ENCODE measurements around the gene FBXO5. TPM values are rescaled to one million over a fixed set of nuclear protein-coding genes. Genes with fewer than 3 reads are reported as not detected.
"Not testable (repeated sequence)": the region's sequence is repeated elsewhere in the genome, so short reads cannot be mapped to it uniquely, and the experiment has no call there.

The FBXO5 gene
- total and polyA plus RNA-seq, 9 of the 15 experiments (the other 6 are each of a cell fraction or from before 2014, with no cell fraction given) = 17.8 to 89.3 (median 62.9) TPM

DNA sequence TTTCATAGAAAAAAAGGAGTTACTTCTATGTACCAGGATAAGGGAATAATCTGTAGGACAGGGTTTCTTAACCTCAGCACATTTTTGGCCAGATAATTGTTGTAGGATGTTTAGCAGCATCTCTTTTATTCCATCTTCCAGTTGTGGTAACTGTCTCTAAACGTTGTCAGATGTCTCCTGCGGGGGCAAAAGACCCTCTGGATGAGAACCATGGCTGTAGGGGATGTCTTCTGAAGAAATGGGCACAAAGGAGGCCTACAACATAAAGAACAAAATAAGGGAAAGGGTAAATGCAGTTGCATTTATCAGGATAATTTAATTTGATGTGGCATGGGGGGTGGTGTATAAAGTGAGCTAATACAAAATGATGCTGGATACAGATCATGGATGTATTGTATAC lies 4.1 kb upstream of the FBXO5 start (continued):
- TF ChIP-seq, protein P1, sequence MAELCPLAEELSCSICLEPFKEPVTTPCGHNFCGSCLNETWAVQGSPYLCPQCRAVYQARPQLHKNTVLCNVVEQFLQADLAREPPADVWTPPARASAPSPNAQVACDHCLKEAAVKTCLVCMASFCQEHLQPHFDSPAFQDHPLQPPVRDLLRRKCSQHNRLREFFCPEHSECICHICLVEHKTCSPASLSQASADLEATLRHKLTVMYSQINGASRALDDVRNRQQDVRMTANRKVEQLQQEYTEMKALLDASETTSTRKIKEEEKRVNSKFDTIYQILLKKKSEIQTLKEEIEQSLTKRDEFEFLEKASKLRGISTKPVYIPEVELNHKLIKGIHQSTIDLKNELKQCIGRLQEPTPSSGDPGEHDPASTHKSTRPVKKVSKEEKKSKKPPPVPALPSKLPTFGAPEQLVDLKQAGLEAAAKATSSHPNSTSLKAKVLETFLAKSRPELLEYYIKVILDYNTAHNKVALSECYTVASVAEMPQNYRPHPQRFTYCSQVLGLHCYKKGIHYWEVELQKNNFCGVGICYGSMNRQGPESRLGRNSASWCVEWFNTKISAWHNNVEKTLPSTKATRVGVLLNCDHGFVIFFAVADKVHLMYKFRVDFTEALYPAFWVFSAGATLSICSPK (IDR thresholded peaks at IDR 0.05; ENCODE audit: borderline replicate concordance) = no peak
- TF ChIP-seq KDM5B (IDR thresholded peaks at IDR 0.05; ENCODE audit: insufficient replicate concordance, low read depth, low read length) = no peak

DNA sequence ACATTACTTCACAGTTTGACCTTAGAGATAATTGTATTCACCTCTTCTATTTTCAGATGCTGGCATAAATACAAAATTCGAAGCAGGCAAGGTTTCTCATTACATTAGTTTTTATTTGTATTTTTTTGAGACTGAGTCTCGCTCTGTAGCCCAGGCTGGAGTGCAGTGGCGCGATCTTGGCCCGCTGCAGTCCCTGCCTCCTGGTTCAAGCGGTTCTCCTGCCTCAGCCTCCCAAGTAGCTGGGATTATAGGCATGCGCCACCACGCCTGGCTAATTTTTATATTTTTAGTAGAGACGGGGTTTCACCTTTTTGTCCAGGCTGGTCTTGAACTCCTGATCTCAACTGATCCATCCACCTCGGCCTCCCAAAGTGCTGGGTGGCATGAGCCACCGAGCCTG lies 2.5 kb upstream of the FBXO5 start:
- ATAC-seq; FAIRE-seq; BruUV-seq (replicated peaks); H3K9me3 ChIP-seq (replicated peaks; ENCODE audit: control insufficient read depth, insufficient read depth, low read depth, low read length); H3K9me1 ChIP-seq (ENCODE audit: control insufficient read depth, insufficient read depth, low read length); CTCF ChIA-PET (ENCODE audit: low intra/inter-chr PET ratio); DNase-seq (ENCODE audit: extremely low read depth in 1 of 4, low spot score in 3 of 4); H3K27me3 ChIP-seq (ENCODE audit: control insufficient read depth in 2 of 2, insufficient read depth in 2 of 2, low read length in 2 of 2); H4K20me1 ChIP-seq (replicated peaks; ENCODE audit: control insufficient read depth, insufficient read depth, low read length); H2AFZ ChIP-seq (ENCODE audit: low read depth, low read length): not testable (repeated sequence)
- TF ChIP-seq, protein P2, sequence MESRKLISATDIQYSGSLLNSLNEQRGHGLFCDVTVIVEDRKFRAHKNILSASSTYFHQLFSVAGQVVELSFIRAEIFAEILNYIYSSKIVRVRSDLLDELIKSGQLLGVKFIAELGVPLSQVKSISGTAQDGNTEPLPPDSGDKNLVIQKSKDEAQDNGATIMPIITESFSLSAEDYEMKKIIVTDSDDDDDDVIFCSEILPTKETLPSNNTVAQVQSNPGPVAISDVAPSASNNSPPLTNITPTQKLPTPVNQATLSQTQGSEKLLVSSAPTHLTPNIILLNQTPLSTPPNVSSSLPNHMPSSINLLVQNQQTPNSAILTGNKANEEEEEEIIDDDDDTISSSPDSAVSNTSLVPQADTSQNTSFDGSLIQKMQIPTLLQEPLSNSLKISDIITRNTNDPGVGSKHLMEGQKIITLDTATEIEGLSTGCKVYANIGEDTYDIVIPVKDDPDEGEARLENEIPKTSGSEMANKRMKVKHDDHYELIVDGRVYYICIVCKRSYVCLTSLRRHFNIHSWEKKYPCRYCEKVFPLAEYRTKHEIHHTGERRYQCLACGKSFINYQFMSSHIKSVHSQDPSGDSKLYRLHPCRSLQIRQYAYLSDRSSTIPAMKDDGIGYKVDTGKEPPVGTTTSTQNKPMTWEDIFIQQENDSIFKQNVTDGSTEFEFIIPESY (CRISPR knock-in tag; IDR thresholded peaks at IDR 0.05) = peak; percentile 88
- TF ChIP-seq POLR2B (IDR thresholded peaks at IDR 0.05; ENCODE audit: low read depth, partially characterized antibody) = peak; percentile 17
- intact Hi-C loops (cut with micrococcal nuclease) (loop anchor here (10.0 kb wide), 1 partner anchor 1750 kb away; the partner anchor contains the start of gene SCAF8), in situ Hi-C loops (cut with MboI) (loop anchor here (25.0 kb wide), 2 partner anchors 1527 to 1573 kb away; partner anchors contain the start of gene CNKSR3)
- peaks cover 42% of the 10 kb centered on the region for H3K36me3 ChIP-seq (ENCODE audit: control insufficient read depth, insufficient read depth, low read length)
- H3K9ac ChIP-seq (ENCODE audit: insufficient read depth in 1 of 2, low read depth in 2 of 2, low read length in 2 of 2) = peak overlapping the region; percentile 77 to 97; a peak in 3 of 4 replicates
- WGBS (ENCODE audit: insufficient coverage, low coverage, missing lambda C conversion rate) = 73% methylated on average over 11 of the region's 11 CpGs
- H3K4me3 ChIP-seq = peak overlapping the region; percentile 99
- H3K4me2 ChIP-seq (ENCODE audit: insufficient read depth, low read length) = peak overlapping the region; percentile 97
- H3K4me1 ChIP-seq (replicated peaks in 1 of 2; ENCODE audit: control insufficient read depth in 2 of 2, insufficient read depth in 2 of 2, low read length in 2 of 2) = peaks cover 5 to 11% of the 10 kb centered on the region in 2 experiments
- peaks cover 71% of the 10 kb centered on the region for H3K79me2 ChIP-seq (ENCODE audit: control insufficient read depth, insufficient read depth, low read length)
- POLR2A ChIA-PET = interaction anchor here (0.6 to 3.9 kb wide), 3 partner anchors 11 to 1163 kb away, joined by 3 to 37 read pairs (median 11); no protein-coding TSS in a partner anchor
- peak overlapping the region; percentile 94 for H3K27ac ChIP-seq (ENCODE audit: extremely low read depth, low read depth, low read length)
